HepG2 (cell line): ENCODE data around the gene SOX5. TPM values are rescaled to one million over a fixed set of nuclear protein-coding genes. Genes with fewer than 3 reads are reported as not detected.

ENCODE experiments used
- ATAC-seq: fragments of 200-7000 bp; cut with Tn5 transposase; 3 replicates; pipeline ENCODE4 v1.9.1; 2020; ENCODE audit warnings: mild to moderate bottlenecking, moderate library complexity
- BruUV-seq: library from RNA; stranded (reverse); fragments of 400-500 nt; replicated peaks from 2 replicates; lab custom pipeline; 2021; lab: Mats Ljungman, UMichigan
- CTCF ChIA-PET: fragments of 300-600 bp; formaldehyde crosslinking; extraction: SDS; loops from one replicate; lab custom pipeline; 2021; ENCODE audit warnings: low total read pairs, inconsistent platforms, low intra/inter-chr PET ratio; lab: Yijun Ruan, JAX
- POLR2A ChIA-PET: fragments of 350-600 bp; sonication (Branson Sonifier 250); formaldehyde crosslinking; loops from one replicate; lab custom pipeline; 2020; ENCODE audit warnings: antibody characterized with exemption, inconsistent platforms; lab: Yijun Ruan, JAX
- DNase-seq: peaks from one replicate; pipeline ENCODE4 v3.0.0-alpha.2; 2015; ENCODE audit warnings: low spot score
- FAIRE-seq: peaks from 3 replicates; lab custom pipeline; 2011; peaks lifted over from hg19 to GRCh38; lab: Jason Lieb, UNC
- H2AFZ ChIP-seq: one replicate; pipeline ENCODE4 v1.6.1; 2011; ENCODE audit warnings: low read length, inconsistent platforms
- H3K27ac ChIP-seq: fragments of 300-600 bp; 3 replicates; pipeline ENCODE4 v1.8.0; 2011; ENCODE audit warnings: mixed run types, mild to moderate bottlenecking, mixed read lengths, low read length, inconsistent platforms; ENCODE audit not compliant: insufficient read depth; ENCODE audit errors: extremely low read length
- H3K27me3 ChIP-seq, 2 experiments: fragments of 200-600 bp in 1 of 2; 2 replicates in 1 of 2; 3 replicates in 1 of 2; pipeline versions ENCODE4 v1.6.0 to v1.8.0; 2011; ENCODE audit warnings: low read length in 2 of 2, mild to moderate bottlenecking in 2 of 2, moderate library complexity in 2 of 2, inconsistent platforms in 1 of 2; ENCODE audit not compliant: insufficient read depth in 2 of 2, control insufficient read depth in 1 of 2
- H3K36me3 ChIP-seq, 2 experiments: fragments of 200-600 bp in 1 of 2; replicated peaks in 1 of 2; 2 replicates in 1 of 2; 3 replicates in 1 of 2; pipeline versions ENCODE4 v1.5.1 to v1.8.0; 2011; ENCODE audit warnings: low read length in 2 of 2, inconsistent platforms in 1 of 2; ENCODE audit not compliant: insufficient read depth in 2 of 2, control insufficient read depth in 1 of 2
- H3K4me1 ChIP-seq: 2 replicates; pipeline ENCODE4 v1.5.1; 2012; ENCODE audit warnings: low read length, inconsistent platforms; ENCODE audit not compliant: insufficient read depth
- H3K4me2 ChIP-seq: 2 replicates; pipeline ENCODE4 v1.6.0; 2011; ENCODE audit warnings: low read depth, low read length, inconsistent platforms
- H3K4me3 ChIP-seq, 3 experiments: fragments of 200-600 bp in 1 of 3; sonication (generic), shearing (Covaris generic) in 1 of 3; replicated peaks in 1 of 3; 2 replicates each; pipeline ENCODE4 v1.5.1; 2011 to 2016; ENCODE audit warnings: low read length in 3 of 3, inconsistent platforms in 2 of 3, low read depth in 2 of 3, mild to moderate bottlenecking in 2 of 3, control low read depth in 1 of 3, mixed read lengths in 1 of 3; ENCODE audit not compliant: insufficient read depth in 1 of 3
- H3K79me2 ChIP-seq: one replicate; pipeline ENCODE4 v1.6.1; 2011; ENCODE audit warnings: low read length, inconsistent platforms; ENCODE audit not compliant: insufficient read depth
- H3K9ac ChIP-seq: 2 replicates; pipeline ENCODE4 v1.6.0; 2011; ENCODE audit warnings: mild to moderate bottlenecking, low read depth, low read length, inconsistent platforms; ENCODE audit not compliant: insufficient read depth
- H3K9me3 ChIP-seq: 2 replicates; pipeline ENCODE4 v1.5.1; 2012; ENCODE audit warnings: mild to moderate bottlenecking, low read length
- H4K20me1 ChIP-seq: 2 replicates; pipeline ENCODE4 v1.6.0; 2011; ENCODE audit warnings: inconsistent platforms, mild to moderate bottlenecking, low read length, moderate library complexity; ENCODE audit not compliant: insufficient read depth
- ARID4A ChIP-seq: sonication (generic); formaldehyde crosslinking; IDR thresholded peaks from 2 replicates; pipeline ENCODE4 v1.5.0; 2020; ENCODE audit warnings: mild to moderate bottlenecking, missing genetic modification reagents, borderline replicate concordance
- E2F1 ChIP-seq: sonication (generic); formaldehyde crosslinking; IDR thresholded peaks from 2 replicates; pipeline ENCODE4 v1.5.0; 2020; ENCODE audit warnings: missing genetic modification reagents
- FUBP1 ChIP-seq: sonication (generic); formaldehyde crosslinking; IDR thresholded peaks from 2 replicates; pipeline ENCODE4 v1.5.1; 2020; ENCODE audit warnings: missing genetic modification reagents, mild to moderate bottlenecking, borderline replicate concordance
- GPN1 ChIP-seq: sonication (generic); formaldehyde crosslinking; IDR thresholded peaks from 2 replicates; pipeline ENCODE4 v1.5.1; 2020; ENCODE audit warnings: missing genetic modification reagents, borderline replicate concordance
- HMG20B ChIP-seq: conservative IDR thresholded peaks from 2 replicates; pipeline ENCODE4 v1.6.1; 2016; ENCODE audit warnings: missing genetic modification reagents, missing compliant biosample characterization
- HNF4G ChIP-seq, 2 experiments: sonication (generic) in 1 of 2; formaldehyde crosslinking in 1 of 2; IDR thresholded peaks; 2 replicates each; pipeline versions ENCODE4 v1.4.0 to v1.6.1; 2011 to 2020; ENCODE audit warnings: borderline replicate concordance in 2 of 2, low read depth in 2 of 2, mild to moderate bottlenecking in 2 of 2, low read length in 1 of 2, missing genetic modification reagents in 1 of 2, moderate library complexity in 1 of 2
- MLLT10 ChIP-seq: sonication (generic); formaldehyde crosslinking; IDR thresholded peaks from 2 replicates; pipeline ENCODE4 v1.4.0; 2020; ENCODE audit warnings: missing genetic modification reagents
- NBN ChIP-seq: fragments of 450-650 bp; conservative IDR thresholded peaks from 2 replicates; pipeline ENCODE4 v1.6.1; 2017
- SIX1 ChIP-seq: sonication (generic); formaldehyde crosslinking; IDR thresholded peaks from 2 replicates; pipeline ENCODE4 v1.4.0; 2020; ENCODE audit warnings: missing genetic modification reagents, borderline replicate concordance
- ZFP36L2 ChIP-seq: sonication (generic); formaldehyde crosslinking; IDR thresholded peaks from 2 replicates; pipeline ENCODE4 v1.4.0; 2020; ENCODE audit warnings: missing genetic modification reagents
- ZNF333 ChIP-seq: sonication (generic); formaldehyde crosslinking; IDR thresholded peaks from 2 replicates; pipeline ENCODE4 v1.4.0; 2020; ENCODE audit warnings: mild to moderate bottlenecking, missing genetic modification reagents, borderline replicate concordance
- ZNF432 ChIP-seq: sonication (generic); formaldehyde crosslinking; IDR thresholded peaks from 2 replicates; pipeline ENCODE4 v1.5.0; 2020; ENCODE audit warnings: missing genetic modification reagents, mild to moderate bottlenecking, borderline replicate concordance
- ZNF468 ChIP-seq: sonication (generic); formaldehyde crosslinking; IDR thresholded peaks from 2 replicates; pipeline ENCODE4 v1.8.0; 2022; ENCODE audit warnings: mild to moderate bottlenecking, moderate library complexity, missing genetic modification reagents
- WGBS: methylation state at CpG from one replicate; pipeline ENCODE4 v1.1.6; 2017; ENCODE audit warnings: low lambda C conversion rate; 5-methylcytosine and 5-hydroxymethylcytosine counted together
- in situ Hi-C: cut with HindIII; loops from 2 replicates; pipeline ENCODE4 v1.10.0; 2017; ENCODE audit warnings: low pct_unique_long_range_greater_than_20kb; ENCODE audit not compliant: extremely low pct_ligation_motif_present
- intact Hi-C: fragments of 100-400 bp; cut with micrococcal nuclease; formaldehyde crosslinking; loops from one replicate; pipeline ENCODE4 v1.10.0; 2022; ENCODE audit not compliant: unreplicated experiment
- polyA plus RNA-seq, 8 experiments: library from polyadenylated mRNA; depleted of rRNA in 3 of 8; stranded (reverse) in 7 of 8; unstranded in 1 of 8; fragments of >200 nt; fragmentation: Illumina TruSeq in 4 of 8; extraction: Trizol in 4 of 8; gene quantifications; 2 replicates each; pipeline versions ENCODE4 v1.2.1 to v1.2.3, GENCODE V29; 2011 to 2016; ENCODE audit warnings: low read depth in 4 of 8, missing spikeins in 1 of 8, mixed read lengths in 1 of 8; ENCODE audit not compliant: insufficient read depth in 1 of 8
- total RNA-seq, 5 experiments: library from RNA; depleted of rRNA; stranded (reverse); fragments of >200 nt; fragmentation: Illumina TruSeq; extraction: Trizol; gene quantifications; 2 replicates each; pipeline ENCODE4 v1.2.3, GENCODE V29; 2016; ENCODE audit warnings: low read depth in 1 of 5
- TF ChIP-seq, protein P1 (sequence below): sonication (generic); formaldehyde crosslinking; IDR thresholded peaks from 2 replicates; pipeline ENCODE4 v1.8.0; 2022; ENCODE audit warnings: missing genetic modification reagents, low read depth, mild to moderate bottlenecking, borderline replicate concordance

Gene SOX5
- total and polyA plus RNA-seq, 2 of the 13 experiments (the other 11 are each of a cell fraction or from before 2014, with no cell fraction given): 18.5 to 76.4 TPM

GRCh38 chr12:23640754-23641153, 308.7 kb downstream of the SOX5 start:
- CTCF ChIA-PET: no interaction called here
- no peak for TF ChIP-seq HNF4G (IDR thresholded peaks at IDR 0.05; ENCODE audit: borderline replicate concordance, low read depth, low read length)
- TF ChIP-seq HNF4G (CRISPR knock-in tag; IDR thresholded peaks at IDR 0.05; ENCODE audit: borderline replicate concordance, low read depth): no peak
- TF ChIP-seq ZNF468 (CRISPR knock-in tag): no peak
- TF ChIP-seq ZNF333 (CRISPR knock-in tag): no peak
- TF ChIP-seq ZNF432 (CRISPR knock-in tag): no peak
- TF ChIP-seq, protein P1, sequence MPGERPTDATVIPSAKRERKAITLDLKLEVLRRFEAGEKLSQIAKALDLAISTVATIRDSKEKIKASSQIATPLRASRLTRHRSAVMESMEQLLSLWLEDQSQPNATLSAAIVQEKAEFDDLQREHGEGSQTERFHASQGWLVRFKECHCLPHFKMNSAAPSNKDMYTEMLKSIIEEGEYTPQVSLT: no peak
- no peak for TF ChIP-seq SIX1
- no peak for TF ChIP-seq ARID4A (CRISPR knock-in tag)
- TF ChIP-seq MLLT10: no peak
- TF ChIP-seq HMG20B (CRISPR knock-in tag): no peak
- TF ChIP-seq ZFP36L2 (CRISPR knock-in tag): no peak
- TF ChIP-seq FUBP1 (CRISPR knock-in tag): no peak
- no peak for TF ChIP-seq NBN
- TF ChIP-seq GPN1 (CRISPR knock-in tag): no peak
- no peak for TF ChIP-seq E2F1 (CRISPR knock-in tag)

More at GRCh38 chr12:23640754-23641153, 308.7 kb downstream of the SOX5 start:
- 95% methylated on average over 4 of the region's 4 CpGs for WGBS
- Histone ChIP-seq H3K4me3 (no peak overlapping the region), H3K9me3 (no peaks in the 10 kb centered on the region), H3K27ac (no peak overlapping the region), H4K20me1 (no peaks in the 10 kb centered on the region), H3K27me3 (no peaks in the 10 kb centered on the region), H3K4me1 (no peaks in the 10 kb centered on the region), H3K79me2 (no peaks in the 10 kb centered on the region), H3K9ac (no peak overlapping the region), H3K36me3 (peaks cover 15 to 36% of the 10 kb centered on the region in 2 experiments), H2AFZ (no peak overlapping the region), H3K4me2 (no peak overlapping the region)
- FAIRE-seq (no peak), ATAC-seq (no peak), DNase-seq (no peak)
- in situ Hi-C loops (no loop called here), intact Hi-C loops (no loop called here)
- no TSS peak for BruUV-seq
- POLR2A ChIA-PET: no interaction called here
